Peyer's patch (tissue), 4 donors: ENCODE data around the gene COL2A1. TPM values are rescaled to one million over a fixed set of nuclear protein-coding genes. Genes with fewer than 3 reads are reported as not detected.

Experiments
- DNase-seq, 3 donors: peaks; one replicate each; pipeline ENCODE4 v3.0.0-alpha.2; 2017 to 2019
- H3K27ac ChIP-seq, 4 donors: fragments of 200-600 bp; sonication (generic); one replicate each; pipeline ENCODE4 v1.5.1; 2016 to 2019
- H3K27me3 ChIP-seq, 2 donors: fragments of 200-600 bp; sonication (generic); one replicate each; pipeline ENCODE4 v1.5.1; 2019
- H3K36me3 ChIP-seq, 3 donors: fragments of 200-600 bp; sonication (generic); one replicate each; pipeline ENCODE4 v1.5.1; 2016 to 2019
- H3K4me1 ChIP-seq, 4 donors: fragments of 200-600 bp; sonication (generic); one replicate each; pipeline ENCODE4 v1.5.1; 2016 to 2019
- H3K4me3 ChIP-seq, 4 donors: fragments of 200-600 bp; sonication (generic); 1 replicate in 3 of 4; 2 replicates in 1 of 4; pipeline ENCODE4 v1.5.1; 2016 to 2019; ENCODE audit warnings: mild to moderate bottlenecking in 1 of 4
- H3K9me3 ChIP-seq, 4 donors: fragments of 200-600 bp; sonication (generic); one replicate each; pipeline ENCODE4 v1.5.1; 2016 to 2019; ENCODE audit warnings: mild to moderate bottlenecking in 1 of 4
- POLR2A ChIP-seq, 2 donors: fragments of 450-650 bp; IDR thresholded peaks; one replicate each; pipeline ENCODE4 v1.5.1; 2017; ENCODE audit warnings: antibody characterized with exemption in 2 of 2, mild to moderate bottlenecking in 2 of 2, moderate library complexity in 2 of 2
- total RNA-seq, 4 donors: library from RNA; depleted of rRNA; stranded (reverse); fragments of >200 nt; gene quantifications; one replicate each; pipeline ENCODE4 v1.1.0, GENCODE V29; 2016
- TF ChIP-seq, protein P1 (sequence below), 6 experiments: fragments of 450-650 bp in 4 of 6; fragments of 200-600 bp in 2 of 6; sonication (generic) in 1 of 6; IDR thresholded peaks; one replicate each; pipeline ENCODE4 v1.5.1; 2017 to 2019; ENCODE audit warnings: antibody characterized with exemption in 6 of 6, mild to moderate bottlenecking in 3 of 6, moderate library complexity in 1 of 6

The COL2A1 gene
- total RNA-seq, 4 donors from 2014 or later, result 0.18 to 6.6 (median 0.27) TPM; not detected in 1

GRCh38 chr12:47983541-47984115 is 20.6 kb downstream of the COL2A1 start:
- DNase-seq, result no peak
- TF ChIP-seq, protein P1, sequence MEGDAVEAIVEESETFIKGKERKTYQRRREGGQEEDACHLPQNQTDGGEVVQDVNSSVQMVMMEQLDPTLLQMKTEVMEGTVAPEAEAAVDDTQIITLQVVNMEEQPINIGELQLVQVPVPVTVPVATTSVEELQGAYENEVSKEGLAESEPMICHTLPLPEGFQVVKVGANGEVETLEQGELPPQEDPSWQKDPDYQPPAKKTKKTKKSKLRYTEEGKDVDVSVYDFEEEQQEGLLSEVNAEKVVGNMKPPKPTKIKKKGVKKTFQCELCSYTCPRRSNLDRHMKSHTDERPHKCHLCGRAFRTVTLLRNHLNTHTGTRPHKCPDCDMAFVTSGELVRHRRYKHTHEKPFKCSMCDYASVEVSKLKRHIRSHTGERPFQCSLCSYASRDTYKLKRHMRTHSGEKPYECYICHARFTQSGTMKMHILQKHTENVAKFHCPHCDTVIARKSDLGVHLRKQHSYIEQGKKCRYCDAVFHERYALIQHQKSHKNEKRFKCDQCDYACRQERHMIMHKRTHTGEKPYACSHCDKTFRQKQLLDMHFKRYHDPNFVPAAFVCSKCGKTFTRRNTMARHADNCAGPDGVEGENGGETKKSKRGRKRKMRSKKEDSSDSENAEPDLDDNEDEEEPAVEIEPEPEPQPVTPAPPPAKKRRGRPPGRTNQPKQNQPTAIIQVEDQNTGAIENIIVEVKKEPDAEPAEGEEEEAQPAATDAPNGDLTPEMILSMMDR (IDR thresholded peaks at IDR 0.05), result no peak
- no peak for TF ChIP-seq POLR2A (IDR thresholded peaks at IDR 0.05)
- H3K4me3 ChIP-seq, result no peak overlapping the region
- peaks cover 0 to 9% (median 0%) of the 10 kb centered on the region in 4 donors for H3K4me1 ChIP-seq
- no peak overlapping the region for H3K27ac ChIP-seq
- H3K9me3 ChIP-seq, result no peaks in the 10 kb centered on the region
- no peaks in the 10 kb centered on the region for H3K27me3 ChIP-seq
- no peaks in the 10 kb centered on the region for H3K36me3 ChIP-seq

DNA sequence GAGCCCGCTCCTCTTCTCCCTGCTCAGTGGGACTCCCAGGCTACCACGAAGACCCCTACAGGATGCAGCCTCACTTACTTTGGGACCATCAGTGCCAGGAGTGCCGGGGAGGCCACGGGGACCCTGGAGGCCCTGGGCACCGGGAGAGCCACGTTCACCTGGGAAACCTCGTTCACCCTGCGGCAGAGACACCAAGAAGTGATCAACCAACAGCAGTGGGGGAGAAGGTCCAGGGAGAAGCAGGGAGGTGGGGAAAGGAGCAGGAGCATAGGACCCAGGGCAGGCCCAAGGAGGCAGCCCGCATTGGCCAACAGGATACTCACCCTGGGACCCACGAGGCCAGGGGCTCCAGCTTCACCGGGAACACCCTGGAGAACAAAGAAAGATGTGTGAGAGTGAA is 21.5 kb downstream of the COL2A1 start:
- TF ChIP-seq, protein P1 (IDR thresholded peaks at IDR 0.05), result no peak
- no peak for TF ChIP-seq POLR2A (IDR thresholded peaks at IDR 0.05)
- Histone ChIP-seq H3K27me3 (no peaks in the 10 kb centered on the region), H3K9me3 (no peaks in the 10 kb centered on the region), H3K27ac (no peak overlapping the region), H3K4me3 (no peak overlapping the region), H3K4me1 (peaks cover 0 to 9% (median 0%) of the 10 kb centered on the region in 4 donors), H3K36me3 (no peaks in the 10 kb centered on the region)
- DNase-seq, result no peak

- H3K4me3 ChIP-seq, result no peak overlapping the region
- H3K27me3 ChIP-seq, result no peaks in the 10 kb centered on the region
- H3K4me1 ChIP-seq, result peaks cover 0 to 9% (median 0%) of the 10 kb centered on the region in 4 donors
- no peaks in the 10 kb centered on the region for H3K36me3 ChIP-seq
- TF ChIP-seq, protein P1 (IDR thresholded peaks at IDR 0.05), result no peak
- no peak for TF ChIP-seq POLR2A (IDR thresholded peaks at IDR 0.05)
- H3K27ac ChIP-seq, result no peak overlapping the region
- DNase-seq, result no peak
- no peaks in the 10 kb centered on the region for H3K9me3 ChIP-seq
These were observed 22.0 kb downstream of the COL2A1 start for GRCh38 chr12:47982311-47982710.

DNA sequence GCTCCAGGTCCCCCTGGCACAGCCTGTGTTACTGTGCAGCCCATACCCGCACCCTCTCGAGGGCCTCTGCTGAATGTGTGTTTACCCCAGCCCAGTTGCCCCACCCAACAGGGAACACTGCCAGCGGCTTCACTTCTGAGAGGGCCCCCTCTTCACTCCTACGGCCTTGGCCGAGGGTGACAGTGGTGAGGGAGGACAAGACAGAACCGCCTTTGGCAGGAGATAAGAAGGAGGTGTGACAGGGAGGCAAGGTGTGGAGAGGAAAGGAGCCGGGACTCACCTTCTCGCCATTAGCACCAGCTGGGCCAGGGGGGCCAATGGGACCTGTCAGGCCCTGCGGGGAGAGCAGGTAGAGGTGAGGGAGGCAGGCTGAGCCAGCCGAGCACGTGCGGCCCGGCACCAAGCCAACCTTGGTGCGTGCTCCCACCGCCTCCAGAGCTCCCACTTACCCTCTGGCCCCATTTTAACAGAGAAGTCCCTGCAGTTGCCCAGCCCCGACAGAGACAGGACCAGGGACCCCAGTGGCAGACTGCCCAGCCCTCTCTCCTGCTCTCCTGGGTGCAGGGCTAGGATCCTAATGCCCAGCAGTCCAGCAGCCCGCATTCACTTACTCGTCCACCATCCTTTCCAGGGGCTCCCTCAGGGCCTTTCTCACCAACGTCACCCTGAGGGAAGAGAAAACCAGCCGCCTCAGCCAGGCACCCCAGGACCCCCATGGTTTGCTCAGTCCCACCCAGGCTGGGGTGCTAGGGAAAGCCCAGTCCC is 22.6 kb downstream of the COL2A1 start:
- TF ChIP-seq, protein P1 (IDR thresholded peaks at IDR 0.05), result no peak
- no peak for TF ChIP-seq POLR2A (IDR thresholded peaks at IDR 0.05)
- Histone ChIP-seq H3K27ac (no peak overlapping the region), H3K36me3 (no peaks in the 10 kb centered on the region), H3K27me3 (no peaks in the 10 kb centered on the region), H3K4me3 (no peak overlapping the region), H3K9me3 (no peaks in the 10 kb centered on the region), H3K4me1 (peaks cover 0 to 9% (median 0%) of the 10 kb centered on the region in 4 donors)
- peak in 2 of 3 donors; percentile 65 to 69 for DNase-seq

- TF ChIP-seq, protein P1 (IDR thresholded peaks at IDR 0.05), result no peak
- TF ChIP-seq POLR2A (IDR thresholded peaks at IDR 0.05), result no peak
- H3K9me3 ChIP-seq, result no peaks in the 10 kb centered on the region
- DNase-seq, result no peak
- H3K4me3 ChIP-seq, result no peak overlapping the region
- H3K27ac ChIP-seq, result no peak overlapping the region
- no peaks in the 10 kb centered on the region for H3K36me3 ChIP-seq
- peaks cover 0 to 9% (median 0%) of the 10 kb centered on the region in 4 donors for H3K4me1 ChIP-seq
- no peaks in the 10 kb centered on the region for H3K27me3 ChIP-seq
These were observed 23.3 kb downstream of the COL2A1 start for GRCh38 chr12:47980779-47981495.
